OCI-LY3 (cell line): ENCODE measurements around the gene SLC8A1.

Source experiments
- CTCF ChIP-seq: fragments of 200-600, 300-600 bp; sonication (generic); IDR thresholded peaks from 2 replicates; pipeline ENCODE4 v1.5.1; 2014; ENCODE audit warnings: antibody characterized with exemption, low read length, low read depth
- EZH2phosphoT487 ChIP-seq: fragments of 200-600 bp; shearing (Covaris generic); IDR thresholded peaks from 2 replicates; pipeline ENCODE4 v1.6.1; 2018; ENCODE audit warnings: antibody characterized with exemption, mixed run types, low read depth

- TF ChIP-seq CTCF (no peak), EZH2phosphoT487 (no peak)
These were observed 103.2 kb downstream of the SLC8A1 start for GRCh38 chr2:40348665-40349064.
